NCI-H2196 (cell line): ENCODE data around the gene CNPY3.
"Not testable (repeated sequence)": the region's sequence is repeated elsewhere in the genome, so short reads cannot be mapped to it uniquely, and the experiment has no call there.

Source experiments
- DNase-seq: peaks from one replicate; lab custom pipeline; 2025; ENCODE audit not compliant: unreplicated experiment; lab: John Stamatoyannopoulos, UW

The CNPY3 gene

DNA sequence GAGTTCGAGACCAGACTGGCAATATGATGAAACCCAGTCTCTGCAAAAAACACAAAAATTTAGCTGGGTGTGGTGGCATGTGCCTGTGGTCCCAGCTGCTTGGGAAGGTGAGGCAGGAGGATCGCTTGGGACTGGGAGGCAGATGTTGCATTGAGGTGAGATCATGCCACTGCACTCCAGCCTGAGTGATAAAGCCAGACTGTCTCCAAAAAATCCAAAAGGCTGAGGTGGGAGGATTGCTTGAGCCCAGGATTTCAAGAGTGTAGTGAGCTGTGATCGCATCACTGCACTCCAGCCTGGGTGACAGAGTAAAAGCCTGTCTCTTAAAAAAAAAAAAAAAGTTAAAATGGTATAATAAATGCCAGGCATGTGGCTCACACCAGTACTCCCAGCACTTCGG, 14.7 kb upstream of the CNPY3 start:
- no peak for DNase-seq

DNA sequence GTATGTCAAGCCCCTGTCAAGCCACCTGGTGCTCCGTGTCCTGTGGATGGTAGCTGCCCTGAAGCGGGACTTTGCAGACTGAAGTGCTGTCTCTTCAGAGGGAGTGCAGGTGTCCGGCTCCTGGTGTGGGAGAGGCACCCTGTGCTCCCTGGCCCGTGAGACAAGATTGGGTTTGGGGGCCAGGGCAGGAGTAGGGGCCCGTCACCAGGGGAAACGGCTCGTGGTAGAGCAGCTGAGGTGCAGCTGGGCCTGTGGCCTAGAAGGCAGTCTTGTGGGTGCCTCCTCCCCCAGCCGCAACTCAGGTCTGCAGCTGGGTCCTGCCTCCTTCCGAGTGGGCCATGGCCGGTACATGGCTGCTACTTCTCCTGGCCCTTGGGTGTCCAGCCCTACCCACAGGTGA, 13.5 kb upstream of the CNPY3 start, which contains the start of gene PTCRA:
TSS of gene PTCRA (plus strand) at position 322 of the 400 bp plus-strand sequence. CDS start at position 339, 17 bp downstream.
- no peak for DNase-seq

DNA sequence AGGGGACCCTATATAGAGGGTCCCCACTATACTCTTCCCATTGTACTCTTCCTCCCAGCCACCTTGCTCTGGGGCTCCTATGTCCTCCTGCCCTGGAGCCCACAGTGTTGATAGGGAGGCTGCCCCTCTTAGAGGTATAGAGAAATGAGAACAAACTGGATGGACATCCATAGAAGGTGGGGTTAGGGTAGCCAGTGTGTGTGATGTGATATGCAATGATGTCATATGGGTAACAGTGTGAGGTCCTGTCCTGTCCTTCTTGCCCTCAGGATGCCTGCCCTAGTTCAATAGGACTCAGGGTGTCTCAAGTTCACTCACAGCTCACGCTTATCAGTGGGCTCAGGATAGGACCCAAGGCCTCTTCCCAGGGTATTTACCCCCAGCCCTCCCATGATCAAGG, 13.0 kb upstream of the CNPY3 start:
- no peak for DNase-seq

DNA sequence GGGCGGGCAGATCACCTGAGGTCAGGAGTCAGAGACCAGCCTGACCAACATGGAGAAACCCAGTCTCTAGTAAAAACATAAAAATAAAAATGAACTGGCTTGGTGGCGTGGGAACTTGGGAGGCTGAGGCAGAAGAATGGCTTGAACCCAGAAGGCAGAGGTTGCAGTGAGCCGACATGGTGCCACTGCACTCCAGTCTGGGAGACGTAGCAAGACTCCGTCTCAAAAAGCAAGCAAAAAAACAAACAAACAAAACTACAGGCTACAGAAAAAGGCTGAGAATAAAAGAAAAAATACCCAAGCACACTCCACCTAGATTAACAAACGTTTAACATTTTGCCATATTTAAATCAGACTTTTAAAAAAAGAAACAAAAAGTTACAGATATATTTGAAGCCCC, 7.5 kb upstream of the CNPY3 start:
- DNase-seq = no peak

DNA sequence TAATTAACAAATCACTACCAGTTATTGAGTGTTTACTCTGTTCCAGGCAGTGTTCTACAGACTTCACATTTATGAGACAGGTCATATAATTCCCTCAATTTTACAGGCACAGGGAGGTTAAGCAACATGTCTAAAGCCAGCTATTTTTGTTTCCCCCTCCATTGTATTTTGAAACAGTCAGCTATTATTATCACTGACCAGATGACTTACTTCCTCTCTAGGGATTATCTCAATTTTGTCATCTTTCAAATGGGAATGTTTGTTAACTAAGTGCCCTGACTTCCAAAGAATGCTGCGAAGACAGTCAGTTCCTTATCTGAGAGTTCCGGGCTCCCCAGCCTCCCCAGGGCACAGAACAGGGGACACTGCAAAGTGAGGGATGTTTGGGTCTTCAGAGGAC, 5.6 kb upstream of the CNPY3 start:
- DNase-seq = no peak

DNA sequence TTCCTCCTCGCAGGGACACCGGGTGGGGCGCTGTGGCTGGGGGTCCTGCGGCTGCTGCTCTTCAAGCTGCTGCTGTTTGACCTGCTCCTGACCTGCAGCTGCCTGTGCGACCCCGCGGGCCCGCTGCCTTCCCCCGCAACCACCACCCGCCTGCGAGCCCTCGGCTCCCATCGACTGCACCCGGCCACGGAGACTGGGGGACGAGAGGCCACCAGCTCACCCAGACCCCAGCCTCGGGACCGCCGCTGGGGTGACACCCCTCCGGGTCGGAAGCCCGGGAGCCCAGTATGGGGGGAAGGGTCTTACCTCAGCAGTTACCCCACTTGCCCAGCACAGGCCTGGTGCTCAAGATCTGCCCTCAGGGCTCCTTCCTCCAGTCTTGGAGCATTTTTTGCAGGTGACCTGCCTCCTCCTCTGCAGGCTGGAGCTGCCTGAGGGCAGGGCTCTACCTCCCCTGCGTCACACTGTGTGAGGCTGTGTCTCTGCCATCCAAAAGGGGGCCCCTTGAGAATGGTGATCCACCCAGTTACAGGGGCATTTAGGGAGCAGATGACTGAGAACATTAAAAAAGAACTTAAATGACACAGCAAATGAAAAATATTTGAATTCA, 3.9 kb upstream of the CNPY3 start:
- DNase-seq = no peak

DNA sequence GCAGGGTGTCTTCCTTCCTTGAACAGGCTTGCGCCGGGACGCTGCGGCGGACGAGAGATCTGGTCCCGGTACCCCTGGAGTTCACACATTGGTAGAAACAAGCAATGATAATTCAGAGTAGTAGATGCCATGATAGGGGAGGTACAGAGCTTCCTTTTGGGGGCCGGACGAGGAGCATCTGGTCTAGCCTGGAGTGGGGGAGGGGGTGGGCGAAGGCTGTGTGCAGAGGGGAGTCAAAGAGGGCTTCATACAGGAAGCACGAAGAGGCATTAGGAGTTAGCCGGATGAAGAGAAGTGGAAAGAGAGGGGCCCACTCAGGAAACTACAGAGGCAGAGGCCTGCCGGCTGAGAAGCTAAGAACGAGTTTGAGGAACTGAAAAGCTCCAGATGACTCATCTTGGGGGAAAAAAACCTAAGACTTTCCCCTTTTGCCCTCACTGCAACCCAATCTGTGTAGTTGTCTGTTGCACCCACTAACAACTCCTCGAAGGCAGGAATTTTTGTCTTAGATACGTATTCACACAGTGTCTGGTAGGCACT, 611 bp downstream of the CNPY3 start:
- no peak for DNase-seq

DNA sequence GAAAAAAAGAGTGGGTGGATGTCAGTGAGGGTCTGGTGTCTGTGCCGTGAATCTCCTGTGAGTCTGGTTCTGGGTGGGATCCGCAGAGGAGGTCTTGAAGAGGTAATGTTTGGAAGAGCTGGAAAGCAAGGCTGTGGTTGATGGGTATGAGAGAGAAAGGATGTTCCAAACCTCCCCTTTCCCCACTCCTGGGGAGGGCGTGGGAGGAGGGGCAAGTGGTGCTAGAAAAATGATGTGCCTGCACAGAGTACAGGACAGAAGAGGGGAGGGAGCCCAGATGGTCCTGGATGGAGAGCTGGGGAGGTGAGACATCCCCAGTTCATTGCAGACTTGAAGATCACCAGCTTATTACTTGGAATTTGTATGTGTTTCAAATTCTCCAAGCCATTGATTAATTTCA, 3.1 kb downstream of the CNPY3 start:
- DNase-seq = no peak

DNA sequence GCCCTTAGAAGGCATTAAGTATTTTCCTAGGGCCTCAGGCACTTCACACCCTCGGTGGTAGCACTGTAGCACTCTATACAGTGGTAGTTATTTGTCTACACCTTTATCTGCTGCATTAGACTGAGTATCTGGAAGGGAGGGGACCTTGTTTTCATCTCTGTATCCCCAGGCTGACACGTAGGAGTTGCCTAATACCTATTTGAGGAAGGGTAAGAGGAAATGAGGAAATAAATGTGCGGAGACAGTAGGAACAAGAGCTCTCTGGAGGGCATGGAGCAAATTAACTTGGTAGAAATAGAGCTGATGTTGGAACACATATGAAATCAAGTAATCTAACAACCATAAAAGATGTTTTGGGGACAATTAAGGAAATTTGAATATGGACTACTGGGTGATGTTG, 3.9 kb downstream of the CNPY3 start:
- no peak for DNase-seq

DNA sequence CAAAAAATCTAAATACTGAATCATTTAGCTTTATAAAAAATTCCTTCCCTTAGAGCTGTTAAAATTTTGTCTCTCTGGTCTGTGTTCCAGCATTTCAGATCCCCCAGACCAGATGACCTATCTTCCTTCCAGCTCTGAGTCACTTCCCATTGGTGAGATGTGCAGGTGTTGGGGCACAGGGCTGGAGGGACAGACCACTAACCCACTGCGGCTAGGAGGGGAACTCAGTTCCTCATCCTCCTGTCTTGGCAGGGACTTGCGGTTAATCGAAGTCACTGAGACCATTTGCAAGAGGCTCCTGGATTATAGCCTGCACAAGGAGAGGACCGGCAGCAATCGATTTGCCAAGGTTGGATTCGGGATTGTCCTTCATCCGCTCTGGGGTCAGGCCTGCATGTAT, 6.0 kb downstream of the CNPY3 start:
- DNase-seq = no peak

DNA sequence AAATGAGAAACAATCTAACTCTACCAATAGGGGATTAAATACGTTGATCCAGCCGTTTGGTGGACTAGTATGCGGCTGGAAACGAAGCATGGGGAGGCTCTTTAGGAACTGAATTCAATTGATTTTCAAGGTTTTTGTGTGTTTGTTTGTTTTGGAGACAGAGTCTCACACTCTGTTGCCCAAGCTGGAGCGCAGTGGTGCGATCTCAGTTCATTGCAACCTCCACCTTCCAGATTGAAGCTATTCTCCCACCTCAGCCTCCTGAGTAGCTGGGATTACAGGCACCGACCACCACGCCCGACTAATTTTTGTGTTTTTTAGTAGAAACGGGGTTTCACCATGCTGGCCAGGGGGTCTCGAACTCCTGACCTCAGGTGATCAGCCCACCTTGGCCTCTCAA, 7.1 kb downstream of the CNPY3 start:
- DNase-seq = no peak

DNA sequence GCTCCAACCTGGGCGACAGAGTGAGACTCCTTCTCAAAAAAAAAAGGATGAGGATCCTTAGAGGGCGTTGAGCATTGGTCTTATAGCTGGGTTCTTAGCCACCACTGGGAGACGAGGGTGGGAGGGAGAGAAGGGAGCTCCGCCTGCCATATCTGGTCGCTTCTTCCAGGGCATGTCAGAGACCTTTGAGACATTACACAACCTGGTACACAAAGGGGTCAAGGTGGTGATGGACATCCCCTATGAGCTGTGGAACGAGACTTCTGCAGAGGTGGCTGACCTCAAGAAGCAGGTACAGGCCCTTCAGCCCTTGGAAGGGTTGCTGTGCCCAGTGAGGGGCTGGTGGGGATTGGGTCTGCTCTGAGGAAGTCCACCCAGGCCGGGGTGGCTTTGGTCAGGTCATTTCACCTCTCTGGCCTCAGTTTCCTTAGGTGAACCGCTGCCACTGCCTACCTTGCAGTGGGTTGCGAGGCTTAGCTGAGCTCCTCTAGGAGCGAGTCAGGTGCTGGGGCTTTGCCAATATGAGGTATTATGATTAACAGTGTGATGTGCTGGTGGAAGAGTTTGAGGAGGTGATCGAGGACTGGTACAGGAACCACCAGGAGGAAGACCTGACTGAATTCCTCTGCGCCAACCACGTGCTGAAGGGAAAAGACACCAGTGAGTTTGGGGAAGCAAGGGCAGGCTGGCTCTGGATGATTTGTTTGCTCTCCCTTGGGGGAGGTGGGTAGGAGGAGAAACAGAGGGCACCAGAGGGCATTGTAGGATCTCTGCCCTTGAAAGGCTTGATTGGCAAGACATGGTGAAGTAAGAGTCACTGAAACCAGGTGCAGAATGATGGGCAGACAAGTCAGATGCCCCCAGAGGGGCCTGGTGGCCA, 8.5 kb downstream of the CNPY3 start:
- DNase-seq = no peak

DNA sequence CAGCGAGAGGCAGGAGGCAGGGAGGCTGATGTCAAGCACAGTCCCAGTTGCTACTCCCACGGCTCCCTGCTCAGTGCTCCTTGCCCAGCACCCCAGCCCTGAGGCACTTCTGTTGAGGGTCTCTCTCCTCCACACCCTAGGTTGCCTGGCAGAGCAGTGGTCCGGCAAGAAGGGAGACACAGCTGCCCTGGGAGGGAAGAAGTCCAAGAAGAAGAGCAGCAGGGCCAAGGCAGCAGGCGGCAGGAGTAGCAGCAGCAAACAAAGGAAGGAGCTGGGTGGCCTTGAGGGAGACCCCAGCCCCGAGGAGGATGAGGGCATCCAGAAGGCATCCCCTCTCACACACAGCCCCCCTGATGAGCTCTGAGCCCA, 9.1 kb downstream of the CNPY3 start:
- DNase-seq = no peak

DNA sequence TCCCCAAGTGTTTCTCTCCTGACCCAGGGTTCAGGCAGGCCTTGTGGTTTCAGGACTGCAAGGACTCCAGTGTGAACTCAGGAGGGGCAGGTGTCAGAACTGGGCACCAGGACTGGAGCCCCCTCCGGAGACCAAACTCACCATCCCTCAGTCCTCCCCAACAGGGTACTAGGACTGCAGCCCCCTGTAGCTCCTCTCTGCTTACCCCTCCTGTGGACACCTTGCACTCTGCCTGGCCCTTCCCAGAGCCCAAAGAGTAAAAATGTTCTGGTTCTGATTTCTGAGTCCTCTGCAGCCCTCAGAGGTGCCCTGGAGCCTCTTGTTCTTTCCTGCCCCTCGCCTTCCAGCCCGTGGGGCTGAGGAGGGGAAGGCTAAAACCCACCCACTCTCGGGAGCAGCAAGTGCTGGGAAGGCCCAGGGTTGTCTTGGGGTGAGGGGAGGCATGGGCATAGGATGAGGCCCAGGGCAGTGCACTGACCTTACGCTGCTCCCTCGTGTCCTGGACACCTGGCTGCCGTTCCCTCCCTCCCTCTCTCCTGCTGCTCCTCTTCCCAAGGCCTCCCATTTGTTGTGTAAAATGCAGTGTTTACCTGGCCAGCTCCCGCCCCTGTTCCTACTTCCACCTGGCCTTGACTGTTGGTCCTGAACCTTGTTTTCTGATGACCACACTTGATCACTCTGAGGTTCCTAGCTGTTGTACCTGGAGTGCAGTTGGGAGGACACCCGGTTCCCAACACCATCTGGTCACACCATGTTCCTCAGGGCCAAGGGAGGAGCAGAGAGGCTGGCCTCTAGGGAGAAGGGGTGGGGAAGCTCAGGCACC, 9.9 kb downstream of the CNPY3 start:
- no peak for DNase-seq

DNA sequence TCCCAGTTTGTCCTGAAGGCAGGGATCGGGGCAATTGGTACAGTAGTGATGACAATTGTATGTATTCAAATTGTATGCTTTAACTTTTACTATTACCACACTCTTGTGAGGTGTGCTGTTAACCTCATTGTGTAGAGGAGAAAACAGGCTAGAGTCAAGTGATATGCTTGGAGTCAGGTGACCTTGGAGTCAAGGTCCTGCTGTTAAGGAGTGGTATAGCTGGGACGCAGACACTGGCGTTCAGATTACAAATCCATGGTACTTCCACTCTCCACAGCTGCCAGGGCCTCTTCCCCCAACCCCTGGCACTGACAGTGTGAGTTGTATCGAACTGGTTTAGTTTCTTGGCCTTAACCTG, 10.5 kb downstream of the CNPY3 start:
- DNase-seq = no peak

DNA sequence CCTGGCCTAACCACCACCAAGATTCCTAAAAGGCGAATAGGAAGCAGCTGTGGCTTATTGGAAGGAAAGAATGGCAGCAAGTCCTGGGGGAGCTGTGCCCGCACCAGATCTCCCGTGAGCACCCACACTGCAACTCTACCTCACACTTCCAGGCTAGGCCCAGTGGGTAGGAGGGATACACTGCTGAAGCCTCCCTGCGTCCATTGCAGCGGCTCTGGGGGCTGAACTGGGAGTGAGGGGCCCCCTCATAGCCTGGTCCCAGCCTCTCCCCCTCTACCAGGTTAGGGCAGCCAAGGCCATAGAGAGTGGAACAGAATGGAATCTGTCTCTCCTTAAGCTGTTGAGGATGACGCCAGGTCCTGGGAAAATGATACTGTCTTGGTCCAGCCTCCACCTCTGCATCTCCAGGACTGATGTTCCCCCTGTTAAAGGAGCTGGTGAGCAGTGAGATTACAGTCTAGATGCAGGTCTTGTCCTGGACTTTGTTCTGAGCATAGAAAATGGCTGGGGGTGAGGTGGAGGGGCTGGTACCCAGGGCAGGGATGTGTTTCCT, 11.3 kb downstream of the CNPY3 start:
- DNase-seq = no peak

DNA sequence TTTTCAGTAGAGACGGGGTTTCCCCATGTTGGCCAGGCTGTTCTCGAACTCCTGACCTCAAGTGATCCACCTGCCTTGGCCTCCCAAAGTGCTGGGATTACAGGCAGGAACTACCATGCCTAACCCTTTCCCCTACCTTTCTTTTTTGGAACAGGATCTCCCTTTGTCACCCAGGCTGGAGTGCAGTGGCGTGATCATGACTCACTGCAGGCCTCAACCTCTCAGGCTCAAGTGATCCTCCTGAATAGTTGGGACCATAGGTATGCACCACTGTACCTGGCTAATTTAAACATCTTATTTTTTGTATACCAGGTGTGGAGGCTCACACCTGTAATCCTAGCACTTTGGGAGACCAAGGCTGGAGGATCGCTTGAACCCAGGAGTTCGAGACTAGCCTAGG, 12.1 kb downstream of the CNPY3 start:
- DNase-seq = not testable (repeated sequence)

DNA sequence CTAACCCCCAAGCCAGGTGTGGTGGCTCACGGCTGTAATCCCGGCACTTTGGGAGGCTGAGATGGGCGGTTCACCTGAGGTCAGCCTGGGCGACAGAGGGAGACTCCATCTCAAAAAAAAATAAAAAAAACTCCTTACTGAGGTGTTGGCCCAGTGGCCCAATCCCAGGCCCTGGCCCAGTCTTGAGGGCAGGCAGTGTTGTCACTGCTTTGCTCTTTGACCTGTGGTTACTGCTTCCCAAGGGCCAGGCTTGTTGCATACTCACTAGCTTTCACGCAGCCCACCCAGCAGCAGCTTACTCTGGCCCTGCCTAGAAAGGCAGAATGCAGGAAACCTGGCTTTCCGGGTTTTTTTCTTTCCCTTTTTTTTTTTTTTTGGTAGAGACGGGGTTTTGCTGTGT, 13.2 kb downstream of the CNPY3 start:
- no peak for DNase-seq

DNA sequence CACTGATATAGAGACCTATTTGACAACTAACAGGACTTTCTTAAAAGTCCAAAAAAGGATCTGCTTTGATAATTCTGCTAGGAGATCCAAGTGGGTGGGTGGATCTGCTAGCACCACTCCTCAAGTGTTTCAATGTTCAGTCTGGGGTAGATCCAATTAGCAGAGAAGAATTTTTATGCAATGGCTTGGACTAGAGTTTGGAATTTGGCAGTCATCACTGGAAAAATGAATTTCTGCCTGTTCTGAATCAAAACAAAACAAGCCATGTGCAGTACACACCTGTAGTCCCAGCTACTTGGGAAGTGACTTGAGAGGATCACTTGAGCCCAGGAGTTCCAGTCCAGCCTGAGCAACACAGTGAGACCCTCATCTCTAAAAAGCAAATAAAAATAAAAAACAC, 18.7 kb downstream of the CNPY3 start:
- DNase-seq = no peak

DNA sequence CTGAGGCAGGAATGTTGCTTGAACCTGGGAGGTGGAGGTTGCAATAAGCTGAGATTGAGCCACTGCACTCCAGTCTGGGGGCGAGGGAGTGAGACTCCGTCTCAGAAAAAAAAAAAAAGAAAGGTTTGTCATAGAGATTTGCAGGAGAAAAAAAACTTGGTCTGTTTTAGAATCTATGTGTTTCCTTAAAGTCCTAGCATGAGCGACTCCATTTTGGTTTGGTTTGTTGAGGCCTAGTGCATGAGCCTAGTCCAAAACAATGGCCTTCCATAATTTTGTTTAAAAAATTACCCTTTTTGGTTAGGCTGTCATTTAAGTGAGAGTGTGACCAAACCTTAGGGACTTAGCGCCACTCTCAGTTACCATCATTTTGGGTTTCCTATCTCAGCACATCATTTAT, 23.1 kb downstream of the CNPY3 start:
- no peak for DNase-seq

DNA sequence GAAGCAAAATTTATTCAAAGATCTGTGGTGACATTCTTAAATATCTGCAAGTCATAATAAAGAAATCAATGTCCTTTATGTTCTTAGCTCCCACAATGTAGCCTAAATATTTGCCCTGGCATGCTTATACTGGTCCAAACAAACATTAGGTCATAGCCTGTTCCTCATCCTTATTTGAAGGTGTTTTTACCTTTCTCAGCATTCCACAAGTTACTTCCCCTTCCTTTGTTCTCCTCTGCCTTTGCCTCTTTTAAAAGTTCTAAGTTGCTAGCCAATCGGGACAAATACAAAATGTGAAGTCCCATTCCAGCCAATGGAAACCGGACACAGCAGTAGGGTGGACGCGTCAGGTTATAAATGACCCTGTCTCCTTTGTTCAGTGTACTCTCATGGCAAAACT, 25.1 kb downstream of the CNPY3 start:
- DNase-seq = not testable (repeated sequence)
